Measurements from ENCODE around the gene CHD2. TPM values are rescaled to one million over a fixed set of nuclear protein-coding genes. Genes with fewer than 3 reads are reported as not detected.

Gene CHD2
- 22.3 to 38.4 TPM (median 25.8 TPM) in 5 replicates for total RNA-seq (2022; extraction: Qiagen RNA extraction)

DNA sequence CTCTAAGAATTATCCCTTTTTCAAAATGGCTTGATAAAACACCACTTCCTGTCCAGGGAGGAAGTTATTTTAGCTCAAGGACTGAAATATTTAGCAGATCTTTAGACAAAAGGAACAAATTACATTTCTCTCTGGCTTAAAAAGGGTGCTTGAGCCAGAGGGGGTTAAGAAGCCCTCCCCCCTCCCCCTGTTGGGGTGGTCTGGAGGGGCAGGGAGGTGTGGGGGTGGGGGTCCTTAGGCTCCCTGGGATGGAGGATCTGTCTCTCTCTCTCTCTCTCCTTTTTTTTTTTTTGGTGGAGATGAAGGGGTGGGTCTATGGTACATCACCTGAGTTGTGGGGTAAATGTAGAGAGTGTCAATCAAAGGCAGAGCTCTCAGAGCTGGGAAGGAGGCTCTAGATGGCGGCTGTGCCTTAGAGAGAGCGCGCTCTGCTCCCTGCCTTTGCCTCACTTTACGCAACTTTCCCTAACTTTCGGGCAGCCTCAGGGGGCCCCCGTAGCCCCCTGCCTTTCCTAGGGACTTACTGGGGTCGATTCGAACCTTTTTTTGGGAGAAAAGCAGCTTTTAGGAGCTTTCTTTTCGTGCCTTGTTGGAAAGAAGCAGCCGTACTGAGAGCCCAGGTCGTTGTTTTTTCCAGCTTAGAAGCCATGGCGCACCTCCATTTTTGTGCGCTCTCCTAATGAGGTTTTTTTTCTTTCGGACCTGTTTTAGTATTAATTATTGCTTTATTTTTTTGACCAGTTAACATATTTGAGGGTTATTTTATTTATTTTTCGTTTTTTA lies at the start of gene CHD2:
Gene CHD2, plus strand, starts transcription at position 377 of the 783 bp plus-strand sequence. CDS start 914 bp downstream, outside the sequence.

Other genes starting within 250 kb of the CHD2 start
- 6.5 to 9.1 TPM (median 8.5 TPM) in 5 replicates for gene FAM174B, start 244.5 kb upstream of the CHD2 start, total RNA-seq (2022; extraction: Qiagen RNA extraction)
- gene RGMA, start 188.9 kb downstream of the CHD2 start, total RNA-seq (2022; extraction: Qiagen RNA extraction) = 0.21 to 0.56 TPM (median 0.37 TPM) in 5 replicates

Measured in A549 treated with dexamethasone at 1 μM for 4 hours (cell line).